Activated naive CD8-positive, alpha-beta T cell treated with anti-CD3 and anti-CD28 coated beads, Interleukin-2, amount 10 ng/mL, durations not matched to agents 7 days and 5 days (primary cell): Measurements from ENCODE around the gene ADCY10. TPM values are rescaled to one million over a fixed set of nuclear protein-coding genes. Genes with fewer than 3 reads are reported as not detected.
A peak's percentile ranks its signal among the peaks of the same experiment; 100 is the strongest.

Source experiments
- ATAC-seq: fragments of 150-1000 bp; cut with Tn5 transposase; one replicate; pipeline ENCODE4 v1.10.0; 2021; ENCODE audit warnings: low read depth, moderate library complexity
- POLR2A ChIA-PET: fragments of 350-600 bp; sonication (Branson Sonifier 250); formaldehyde crosslinking; loops from one replicate; lab custom pipeline; 2021; ENCODE audit warnings: antibody characterized with exemption; lab: Charles Lee
- DNase-seq: peaks from one replicate; pipeline ENCODE4 v3.0.0; 2021
- H3K27ac Mint-ChIP-seq: one replicate; pipeline ENCODE4 v1.8.0; 2022; ENCODE audit warnings: mild to moderate bottlenecking, mixed read lengths
- H3K27me3 Mint-ChIP-seq: one replicate; pipeline ENCODE4 v1.8.0; 2022; ENCODE audit warnings: mild to moderate bottlenecking, moderate library complexity, mixed read lengths
- H3K36me3 Mint-ChIP-seq: one replicate; pipeline ENCODE4 v1.8.0; 2021; ENCODE audit warnings: mild to moderate bottlenecking, mixed read lengths
- H3K4me1 Mint-ChIP-seq: one replicate; pipeline ENCODE4 v1.8.0; 2021; ENCODE audit warnings: mixed read lengths
- H3K4me3 Mint-ChIP-seq: one replicate; pipeline ENCODE4 v1.8.0; 2022; ENCODE audit warnings: mild to moderate bottlenecking, moderate library complexity, mixed read lengths
- H3K9me3 Mint-ChIP-seq: one replicate; pipeline ENCODE4 v1.8.0; 2021; ENCODE audit warnings: mixed read lengths
- total RNA-seq, 2 experiments: library from RNA; stranded (reverse); gene quantifications; one replicate each; pipeline ENCODE4 v1.2.3, GENCODE V29; 2021

Gene ADCY10
- total RNA-seq, 2 experiments from 2014 or later: 0.20 to 0.42 TPM

GRCh38 chr1:167776151-167776550 is 137.8 kb downstream of the ADCY10 start:
- no peak overlapping the region for H3K4me3 Mint-ChIP-seq
- H3K4me1 Mint-ChIP-seq: peaks cover 8% of the 10 kb centered on the region
- POLR2A ChIA-PET: no interaction called here
- H3K27ac Mint-ChIP-seq: no peak overlapping the region
- no peak for DNase-seq
- H3K9me3 Mint-ChIP-seq: peaks cover 8% of the 10 kb centered on the region
- no peaks in the 10 kb centered on the region for H3K27me3 Mint-ChIP-seq
- ATAC-seq: no peak
- H3K36me3 Mint-ChIP-seq: peaks cover 34% of the 10 kb centered on the region

- Mint-ChIP-seq H3K4me3 (no peak overlapping the region), H3K27ac (no peak overlapping the region), H3K27me3 (no peaks in the 10 kb centered on the region), H3K9me3 (peaks cover 5% of the 10 kb centered on the region), H3K36me3 (peaks cover 31% of the 10 kb centered on the region), H3K4me1 (peaks cover 8% of the 10 kb centered on the region)
- ATAC-seq (no peak), DNase-seq (no peak)
- POLR2A ChIA-PET: no interaction called here
Measured at GRCh38 chr1:167775178-167775577, 138.8 kb downstream of the ADCY10 start.

- H3K4me3 Mint-ChIP-seq: no peak overlapping the region
- peaks cover 8% of the 10 kb centered on the region for H3K4me1 Mint-ChIP-seq
- peaks cover 30% of the 10 kb centered on the region for H3K36me3 Mint-ChIP-seq
- no peak for DNase-seq
- H3K27me3 Mint-ChIP-seq: no peaks in the 10 kb centered on the region
- ATAC-seq: no peak
- POLR2A ChIA-PET: no interaction called here
- peaks cover 2% of the 10 kb centered on the region for H3K9me3 Mint-ChIP-seq
- no peak overlapping the region for H3K27ac Mint-ChIP-seq
Measured at GRCh38 chr1:167774710-167775109, 139.2 kb downstream of the ADCY10 start.

- POLR2A ChIA-PET: interaction anchor here (0.8 kb wide), 1 partner anchor 11 kb away, joined by 3 read pairs; no protein-coding TSS in a partner anchor
- DNase-seq: no peak
- Mint-ChIP-seq H3K27me3 (no peaks in the 10 kb centered on the region), H3K27ac (no peak overlapping the region), H3K4me1 (peaks cover 8% of the 10 kb centered on the region), H3K9me3 (peaks cover 2% of the 10 kb centered on the region), H3K36me3 (peaks cover 29% of the 10 kb centered on the region), H3K4me3 (no peak overlapping the region)
- no peak for ATAC-seq
Measured at GRCh38 chr1:167773516-167773915, 140.4 kb downstream of the ADCY10 start.

GRCh38 chr1:167772436-167772835 is 141.5 kb downstream of the ADCY10 start:
- H3K4me1 Mint-ChIP-seq: peaks cover 14% of the 10 kb centered on the region
- no peak for DNase-seq
- peaks cover 34% of the 10 kb centered on the region for H3K36me3 Mint-ChIP-seq

GRCh38 chr1:167770127-167770526 is 143.8 kb downstream of the ADCY10 start:
- Mint-ChIP-seq H3K36me3 (peaks cover 26% of the 10 kb centered on the region), H3K4me3 (no peak overlapping the region), H3K27ac (no peak overlapping the region), H3K9me3 (no peaks in the 10 kb centered on the region), H3K4me1 (peaks cover 5% of the 10 kb centered on the region), H3K27me3 (no peaks in the 10 kb centered on the region)
- POLR2A ChIA-PET: no interaction called here
- DNase-seq (no peak), ATAC-seq (no peak)

More at GRCh38 chr1:167772436-167772835, 141.5 kb downstream of the ADCY10 start:
- no peak overlapping the region for H3K4me3 Mint-ChIP-seq
- H3K9me3 Mint-ChIP-seq: no peaks in the 10 kb centered on the region
- POLR2A ChIA-PET: no interaction called here
- H3K27ac Mint-ChIP-seq: no peak overlapping the region
- ATAC-seq: no peak
- H3K27me3 Mint-ChIP-seq: no peaks in the 10 kb centered on the region

GRCh38 chr1:167767761-167768160 is 146.2 kb downstream of the ADCY10 start:
- no peaks in the 10 kb centered on the region for H3K27me3 Mint-ChIP-seq
- POLR2A ChIA-PET: interaction anchor here (0.5 to 0.7 kb wide), 2 partner anchors 12 to 36 kb away, joined by 3 to 4 read pairs; no protein-coding TSS in a partner anchor
- H3K36me3 Mint-ChIP-seq: peaks cover 17% of the 10 kb centered on the region
- ATAC-seq (no peak), DNase-seq (no peak)
- peaks cover 5% of the 10 kb centered on the region for H3K4me1 Mint-ChIP-seq
- H3K4me3 Mint-ChIP-seq: peak overlapping the region; percentile 20
- no peaks in the 10 kb centered on the region for H3K9me3 Mint-ChIP-seq
- no peak overlapping the region for H3K27ac Mint-ChIP-seq

- DNase-seq (no peak), ATAC-seq (no peak)
- Mint-ChIP-seq H3K36me3 (peaks cover 15% of the 10 kb centered on the region), H3K27ac (no peak overlapping the region), H3K4me1 (peaks cover 18% of the 10 kb centered on the region), H3K27me3 (no peaks in the 10 kb centered on the region), H3K9me3 (no peaks in the 10 kb centered on the region), H3K4me3 (no peak overlapping the region)
- POLR2A ChIA-PET: no interaction called here
Measured at GRCh38 chr1:167766538-167766937, 147.4 kb downstream of the ADCY10 start.

GRCh38 chr1:167765496-167765895 is 148.4 kb downstream of the ADCY10 start:
- ATAC-seq (no peak), DNase-seq (no peak)
- peaks cover 15% of the 10 kb centered on the region for H3K36me3 Mint-ChIP-seq
- no peak overlapping the region for H3K4me3 Mint-ChIP-seq
- POLR2A ChIA-PET: no interaction called here
- no peaks in the 10 kb centered on the region for H3K27me3 Mint-ChIP-seq
- H3K4me1 Mint-ChIP-seq: peaks cover 25% of the 10 kb centered on the region
- H3K27ac Mint-ChIP-seq: no peak overlapping the region
- H3K9me3 Mint-ChIP-seq: no peaks in the 10 kb centered on the region

GRCh38 chr1:167764458-167765330 is 149.2 kb downstream of the ADCY10 start:
- H3K4me1 Mint-ChIP-seq: peaks cover 25% of the 10 kb centered on the region
- no peaks in the 10 kb centered on the region for H3K9me3 Mint-ChIP-seq
- peaks cover 11% of the 10 kb centered on the region for H3K36me3 Mint-ChIP-seq
- DNase-seq (no peak), ATAC-seq (no peak)
- POLR2A ChIA-PET: no interaction called here
- H3K4me3 Mint-ChIP-seq: no peak overlapping the region
- H3K27me3 Mint-ChIP-seq: no peaks in the 10 kb centered on the region
- H3K27ac Mint-ChIP-seq: no peak overlapping the region

GRCh38 chr1:167763525-167764220 is 150.3 kb downstream of the ADCY10 start:
- POLR2A ChIA-PET: interaction anchor here (1.3 kb wide), 1 partner anchor 11 kb away, joined by 3 read pairs; no protein-coding TSS in a partner anchor
- ATAC-seq (no peak), DNase-seq (no peak)
- H3K27ac Mint-ChIP-seq: no peak overlapping the region
- H3K4me1 Mint-ChIP-seq: peaks cover 25% of the 10 kb centered on the region
- no peaks in the 10 kb centered on the region for H3K27me3 Mint-ChIP-seq
- no peaks in the 10 kb centered on the region for H3K9me3 Mint-ChIP-seq
- no peak overlapping the region for H3K4me3 Mint-ChIP-seq
- H3K36me3 Mint-ChIP-seq: peaks cover 9% of the 10 kb centered on the region

GRCh38 chr1:167762061-167762746 is 151.7 kb downstream of the ADCY10 start:
- H3K4me1 Mint-ChIP-seq: peaks cover 22% of the 10 kb centered on the region
- H3K36me3 Mint-ChIP-seq: peaks cover 1% of the 10 kb centered on the region
- peak; percentile 100 for ATAC-seq
- H3K27me3 Mint-ChIP-seq: no peaks in the 10 kb centered on the region
- peak overlapping the region; percentile 82 for H3K27ac Mint-ChIP-seq
- peak; percentile 38 for DNase-seq
- POLR2A ChIA-PET: interaction anchor here (0.6 to 1.7 kb wide), 6 partner anchors 9 to 174 kb away, joined by 3 to 7 read pairs (median 4); partner anchors contain the start of genes DCAF6 and MPC2
- H3K4me3 Mint-ChIP-seq: peak overlapping the region; percentile 71
- no peaks in the 10 kb centered on the region for H3K9me3 Mint-ChIP-seq

- H3K4me1 Mint-ChIP-seq: peaks cover 28% of the 10 kb centered on the region
- peak overlapping the region; percentile 82 for H3K27ac Mint-ChIP-seq
- no peaks in the 10 kb centered on the region for H3K9me3 Mint-ChIP-seq
- peak overlapping the region; percentile 71 for H3K4me3 Mint-ChIP-seq
- H3K27me3 Mint-ChIP-seq: no peaks in the 10 kb centered on the region
- DNase-seq (no peak), ATAC-seq (no peak)
- POLR2A ChIA-PET: interaction anchor here (0.6 to 1.7 kb wide), 4 partner anchors 18 to 174 kb away, joined by 3 to 7 read pairs (median 4); partner anchors contain the start of genes DCAF6 and MPC2
- H3K36me3 Mint-ChIP-seq: peaks cover 5% of the 10 kb centered on the region
Measured at GRCh38 chr1:167761400-167761799, 152.5 kb downstream of the ADCY10 start.
